ENCODE results near the gene GRM7.

GRM7 gene

GRCh38 chr3:7070461-7070860 lies 209.5 kb downstream of the GRM7 start:
- Histone ChIP-seq H3K36me3 (ENCODE audit: insufficient read depth, low read length) (no peaks in the 10 kb centered on the region), H3K9me3 (ENCODE audit: low read length) (no peaks in the 10 kb centered on the region), H3K4me3 (ENCODE audit: low read depth in 1 of 2, low read length in 2 of 2) (no peak overlapping the region), H3K27ac (ENCODE audit: low read depth, low read length) (no peak overlapping the region), H3K9ac (ENCODE audit: low read length) (no peak overlapping the region), H3K27me3 (ENCODE audit: control insufficient read depth in 1 of 2, insufficient read depth in 2 of 2, low read length in 2 of 2) (no peaks in the 10 kb centered on the region), H3K4me1 (ENCODE audit: insufficient read depth, low read length) (no peaks in the 10 kb centered on the region)

GRCh38 chr3:7074217-7074616 lies 213.3 kb downstream of the GRM7 start:
- H3K9me3 ChIP-seq (ENCODE audit: low read length): no peaks in the 10 kb centered on the region
- H3K9ac ChIP-seq (ENCODE audit: low read length): no peak overlapping the region
- H3K4me3 ChIP-seq (ENCODE audit: low read depth in 1 of 2, low read length in 2 of 2): no peak overlapping the region
- no peak overlapping the region for H3K27ac ChIP-seq (ENCODE audit: low read depth, low read length)
- no peaks in the 10 kb centered on the region for H3K4me1 ChIP-seq (ENCODE audit: insufficient read depth, low read length)
- no peaks in the 10 kb centered on the region for H3K27me3 ChIP-seq (ENCODE audit: control insufficient read depth in 1 of 2, insufficient read depth in 2 of 2, low read length in 2 of 2)
- no peaks in the 10 kb centered on the region for H3K36me3 ChIP-seq (ENCODE audit: insufficient read depth, low read length)

- H3K36me3 ChIP-seq (ENCODE audit: insufficient read depth, low read length): no peaks in the 10 kb centered on the region
- no peaks in the 10 kb centered on the region for H3K4me1 ChIP-seq (ENCODE audit: insufficient read depth, low read length)
- H3K4me3 ChIP-seq (ENCODE audit: low read depth in 1 of 2, low read length in 2 of 2): no peak overlapping the region
- no peaks in the 10 kb centered on the region for H3K27me3 ChIP-seq (ENCODE audit: control insufficient read depth in 1 of 2, insufficient read depth in 2 of 2, low read length in 2 of 2)
- no peak overlapping the region for H3K27ac ChIP-seq (ENCODE audit: low read depth, low read length)
- H3K9me3 ChIP-seq (ENCODE audit: low read length): no peaks in the 10 kb centered on the region
- no peak overlapping the region for H3K9ac ChIP-seq (ENCODE audit: low read length)
These were observed 214.2 kb downstream of the GRM7 start for GRCh38 chr3:7075117-7075516.

GRCh38 chr3:7075901-7076300 lies 215.0 kb downstream of the GRM7 start:
- Histone ChIP-seq H3K27ac (ENCODE audit: low read depth, low read length) (no peak overlapping the region), H3K4me3 (ENCODE audit: low read depth in 1 of 2, low read length in 2 of 2) (no peak overlapping the region), H3K9me3 (ENCODE audit: low read length) (no peaks in the 10 kb centered on the region), H3K9ac (ENCODE audit: low read length) (no peak overlapping the region), H3K4me1 (ENCODE audit: insufficient read depth, low read length) (no peaks in the 10 kb centered on the region), H3K27me3 (ENCODE audit: control insufficient read depth in 1 of 2, insufficient read depth in 2 of 2, low read length in 2 of 2) (no peaks in the 10 kb centered on the region), H3K36me3 (ENCODE audit: insufficient read depth, low read length) (no peaks in the 10 kb centered on the region)

- Histone ChIP-seq H3K27me3 (ENCODE audit: control insufficient read depth in 1 of 2, insufficient read depth in 2 of 2, low read length in 2 of 2) (no peaks in the 10 kb centered on the region), H3K9me3 (ENCODE audit: low read length) (no peaks in the 10 kb centered on the region), H3K4me3 (ENCODE audit: low read depth in 1 of 2, low read length in 2 of 2) (no peak overlapping the region), H3K9ac (ENCODE audit: low read length) (no peak overlapping the region), H3K27ac (ENCODE audit: low read depth, low read length) (no peak overlapping the region), H3K4me1 (ENCODE audit: insufficient read depth, low read length) (no peaks in the 10 kb centered on the region), H3K36me3 (ENCODE audit: insufficient read depth, low read length) (no peaks in the 10 kb centered on the region)
These were observed 221.3 kb downstream of the GRM7 start for GRCh38 chr3:7082244-7082643.

GRCh38 chr3:7086417-7086816 lies 225.5 kb downstream of the GRM7 start:
- Histone ChIP-seq H3K27ac (ENCODE audit: low read depth, low read length) (no peak overlapping the region), H3K4me1 (ENCODE audit: insufficient read depth, low read length) (no peaks in the 10 kb centered on the region), H3K9ac (ENCODE audit: low read length) (no peak overlapping the region), H3K9me3 (ENCODE audit: low read length) (no peaks in the 10 kb centered on the region), H3K4me3 (ENCODE audit: low read depth in 1 of 2, low read length in 2 of 2) (no peak overlapping the region), H3K36me3 (ENCODE audit: insufficient read depth, low read length) (no peaks in the 10 kb centered on the region), H3K27me3 (ENCODE audit: control insufficient read depth in 1 of 2, insufficient read depth in 2 of 2, low read length in 2 of 2) (no peaks in the 10 kb centered on the region)

GRCh38 chr3:7095116-7095515 lies 234.2 kb downstream of the GRM7 start:
- Histone ChIP-seq H3K9me3 (ENCODE audit: low read length) (peaks cover 6% of the 10 kb centered on the region), H3K27ac (ENCODE audit: low read depth, low read length) (no peak overlapping the region), H3K4me3 (ENCODE audit: low read depth in 1 of 2, low read length in 2 of 2) (no peak overlapping the region), H3K4me1 (ENCODE audit: insufficient read depth, low read length) (no peaks in the 10 kb centered on the region), H3K27me3 (ENCODE audit: control insufficient read depth in 1 of 2, insufficient read depth in 2 of 2, low read length in 2 of 2) (no peaks in the 10 kb centered on the region), H3K9ac (ENCODE audit: low read length) (no peak overlapping the region), H3K36me3 (ENCODE audit: insufficient read depth, low read length) (no peaks in the 10 kb centered on the region)

- Histone ChIP-seq H3K27me3 (ENCODE audit: control insufficient read depth in 1 of 2, insufficient read depth in 2 of 2, low read length in 2 of 2) (no peaks in the 10 kb centered on the region), H3K36me3 (ENCODE audit: insufficient read depth, low read length) (no peaks in the 10 kb centered on the region), H3K9me3 (ENCODE audit: low read length) (peaks cover 6% of the 10 kb centered on the region), H3K4me3 (ENCODE audit: low read depth in 1 of 2, low read length in 2 of 2) (no peak overlapping the region), H3K9ac (ENCODE audit: low read length) (no peak overlapping the region), H3K4me1 (ENCODE audit: insufficient read depth, low read length) (no peaks in the 10 kb centered on the region), H3K27ac (ENCODE audit: low read depth, low read length) (no peak overlapping the region)
These were observed 239.2 kb downstream of the GRM7 start for GRCh38 chr3:7100136-7100535.

- Histone ChIP-seq H3K9ac (ENCODE audit: low read length) (no peak overlapping the region), H3K9me3 (ENCODE audit: low read length) (no peaks in the 10 kb centered on the region), H3K4me3 (ENCODE audit: low read depth in 1 of 2, low read length in 2 of 2) (no peak overlapping the region), H3K27me3 (ENCODE audit: control insufficient read depth in 1 of 2, insufficient read depth in 2 of 2, low read length in 2 of 2) (no peaks in the 10 kb centered on the region), H3K27ac (ENCODE audit: low read depth, low read length) (no peak overlapping the region), H3K36me3 (ENCODE audit: insufficient read depth, low read length) (no peaks in the 10 kb centered on the region), H3K4me1 (ENCODE audit: insufficient read depth, low read length) (peaks cover 16% of the 10 kb centered on the region)
These were observed 245.7 kb downstream of the GRM7 start for GRCh38 chr3:7106635-7107034.

- no peaks in the 10 kb centered on the region for H3K27me3 ChIP-seq (ENCODE audit: control insufficient read depth in 1 of 2, insufficient read depth in 2 of 2, low read length in 2 of 2)
- H3K4me3 ChIP-seq (ENCODE audit: low read depth in 1 of 2, low read length in 2 of 2): no peak overlapping the region
- H3K27ac ChIP-seq (ENCODE audit: low read depth, low read length): no peak overlapping the region
- H3K36me3 ChIP-seq (ENCODE audit: insufficient read depth, low read length): no peaks in the 10 kb centered on the region
- H3K9ac ChIP-seq (ENCODE audit: low read length): no peak overlapping the region
- H3K4me1 ChIP-seq (ENCODE audit: insufficient read depth, low read length): peaks cover 2% of the 10 kb centered on the region
- H3K9me3 ChIP-seq (ENCODE audit: low read length): no peaks in the 10 kb centered on the region
These were observed 251.7 kb downstream of the GRM7 start for GRCh38 chr3:7112523-7113056.

- Histone ChIP-seq H3K27ac (ENCODE audit: low read depth, low read length) (no peak overlapping the region), H3K4me1 (ENCODE audit: insufficient read depth, low read length) (no peaks in the 10 kb centered on the region), H3K36me3 (ENCODE audit: insufficient read depth, low read length) (no peaks in the 10 kb centered on the region), H3K27me3 (ENCODE audit: control insufficient read depth in 1 of 2, insufficient read depth in 2 of 2, low read length in 2 of 2) (no peaks in the 10 kb centered on the region), H3K9me3 (ENCODE audit: low read length) (no peaks in the 10 kb centered on the region), H3K9ac (ENCODE audit: low read length) (no peak overlapping the region), H3K4me3 (ENCODE audit: low read depth in 1 of 2, low read length in 2 of 2) (no peak overlapping the region)
These were observed 283.9 kb downstream of the GRM7 start for GRCh38 chr3:7144697-7145308.

- Histone ChIP-seq H3K36me3 (ENCODE audit: insufficient read depth, low read length) (no peaks in the 10 kb centered on the region), H3K27ac (ENCODE audit: low read depth, low read length) (no peak overlapping the region), H3K27me3 (ENCODE audit: control insufficient read depth in 1 of 2, insufficient read depth in 2 of 2, low read length in 2 of 2) (no peaks in the 10 kb centered on the region), H3K4me1 (ENCODE audit: insufficient read depth, low read length) (no peaks in the 10 kb centered on the region), H3K9me3 (ENCODE audit: low read length) (no peaks in the 10 kb centered on the region), H3K4me3 (ENCODE audit: low read depth in 1 of 2, low read length in 2 of 2) (no peak overlapping the region), H3K9ac (ENCODE audit: low read length) (no peak overlapping the region)
These were observed 285.6 kb downstream of the GRM7 start for GRCh38 chr3:7146529-7146928.
